ENCODE data around the gene TSTD2.

TSTD2 gene

GRCh38 chr9:97632985-97633858, at the start of gene TSTD2, which contains the start of gene NCBP1:
Gene TSTD2 (minus strand): TSS chr9:97633368. CDS start chr9:97627562, 5,806 bp downstream.
Gene NCBP1 (plus strand): TSS chr9:97633821. CDS start chr9:97633882, 61 bp downstream.
- DNase-seq: peak; percentile 96

GRCh38 chr9:97682242-97682641, 49.1 kb upstream of the TSTD2 start:
- DNase-seq: no peak

GRCh38 chr9:97675655-97676054, 42.5 kb upstream of the TSTD2 start:
- DNase-seq: no peak

GRCh38 chr9:97673922-97674321, 40.8 kb upstream of the TSTD2 start:
- DNase-seq: no peak

- DNase-seq: no peak
Measured at GRCh38 chr9:97672403-97672802, 39.2 kb upstream of the TSTD2 start.

- DNase-seq: no peak
Measured at GRCh38 chr9:97670586-97670985, 37.4 kb upstream of the TSTD2 start.

GRCh38 chr9:97668485-97668884, 35.3 kb upstream of the TSTD2 start:
- no peak for DNase-seq

- no peak for DNase-seq
Measured at GRCh38 chr9:97666907-97667686, 33.9 kb upstream of the TSTD2 start.

DNA sequence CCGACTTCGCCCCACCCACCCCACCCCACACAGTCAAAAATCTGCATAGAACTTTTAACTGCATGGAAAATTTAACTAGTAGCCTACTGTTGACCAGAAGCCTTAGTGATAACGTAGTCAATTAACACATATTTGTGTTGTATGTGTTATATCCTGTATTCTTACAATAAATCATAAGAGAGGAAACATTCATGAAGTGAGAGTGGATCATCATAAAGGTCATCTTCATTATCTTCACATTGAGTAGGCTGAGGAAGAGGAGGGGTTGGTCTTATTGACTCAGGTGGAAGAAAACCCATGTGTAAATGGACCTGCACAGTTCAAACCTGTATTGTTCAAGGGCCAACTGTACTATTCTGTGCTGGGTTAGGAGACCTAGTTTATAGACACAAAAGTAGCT, 32.6 kb upstream of the TSTD2 start:
- DNase-seq: no peak

- no peak for DNase-seq
Measured at GRCh38 chr9:97660847-97661246, 27.7 kb upstream of the TSTD2 start.

DNA sequence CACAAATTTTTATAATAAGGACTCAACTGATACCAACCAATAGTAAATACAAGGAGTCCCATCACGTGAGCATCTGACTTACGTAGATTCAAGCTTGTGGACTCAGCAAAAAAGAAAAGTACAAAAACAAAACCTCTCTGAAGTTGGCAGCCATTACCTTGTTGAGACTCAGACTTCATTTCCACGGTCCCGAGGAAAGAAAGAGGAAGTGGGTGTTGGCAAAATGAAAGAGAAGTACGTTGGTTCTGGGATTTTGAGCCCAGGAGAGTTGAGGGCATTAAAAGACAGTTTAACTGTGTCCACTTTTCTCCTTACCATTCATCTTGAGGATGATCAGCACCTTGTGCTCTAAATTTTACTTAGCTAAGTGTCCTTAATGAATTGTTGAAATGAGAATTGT, 27.2 kb upstream of the TSTD2 start:
- no peak for DNase-seq

GRCh38 chr9:97659771-97660170, 26.6 kb upstream of the TSTD2 start:
- no peak for DNase-seq

- DNase-seq: no peak
Measured at GRCh38 chr9:97658707-97659106, 25.5 kb upstream of the TSTD2 start.

- DNase-seq: no peak
Measured at GRCh38 chr9:97651646-97652045, 18.5 kb upstream of the TSTD2 start.

DNA sequence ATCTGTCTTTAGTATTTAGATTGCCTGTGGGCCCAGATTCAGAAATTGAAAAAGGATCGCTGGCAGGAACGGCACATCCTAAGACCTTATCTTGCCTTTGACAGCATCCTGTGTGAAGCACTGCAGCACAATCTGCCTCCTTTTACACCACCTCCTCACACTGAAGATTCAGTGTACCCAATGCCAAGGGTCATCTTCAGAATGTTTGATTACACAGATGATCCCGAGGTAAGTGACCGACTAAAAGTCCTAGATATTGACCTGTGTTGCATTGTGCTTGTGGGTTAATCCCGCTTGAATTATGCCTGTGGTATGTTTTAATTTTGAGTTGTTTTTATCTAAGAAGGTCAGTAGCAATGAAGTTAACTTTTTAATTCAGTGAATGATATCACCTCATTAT, 14.8 kb upstream of the TSTD2 start:
- no peak for DNase-seq

- DNase-seq: no peak
Measured at GRCh38 chr9:97645720-97646119, 12.6 kb upstream of the TSTD2 start.

DNA sequence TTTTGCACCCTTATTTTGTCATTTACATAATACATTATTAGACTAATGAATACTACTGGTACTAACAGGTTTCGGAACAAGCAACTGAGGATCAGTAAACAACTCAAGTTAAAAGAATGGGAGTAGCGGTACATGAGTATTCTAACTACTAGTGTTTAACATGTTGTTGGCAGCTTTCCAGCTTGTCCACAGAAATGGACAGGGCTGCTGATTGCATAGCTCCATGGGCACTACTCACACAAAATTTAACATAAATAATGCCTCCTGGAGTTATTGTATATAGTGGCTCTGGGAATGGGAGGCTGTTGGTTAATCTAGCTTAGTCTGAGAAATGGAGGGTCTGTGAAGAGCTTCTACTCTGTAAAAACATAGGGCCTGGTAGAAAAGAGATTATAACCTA, 7.2 kb upstream of the TSTD2 start:
- no peak for DNase-seq

DNA sequence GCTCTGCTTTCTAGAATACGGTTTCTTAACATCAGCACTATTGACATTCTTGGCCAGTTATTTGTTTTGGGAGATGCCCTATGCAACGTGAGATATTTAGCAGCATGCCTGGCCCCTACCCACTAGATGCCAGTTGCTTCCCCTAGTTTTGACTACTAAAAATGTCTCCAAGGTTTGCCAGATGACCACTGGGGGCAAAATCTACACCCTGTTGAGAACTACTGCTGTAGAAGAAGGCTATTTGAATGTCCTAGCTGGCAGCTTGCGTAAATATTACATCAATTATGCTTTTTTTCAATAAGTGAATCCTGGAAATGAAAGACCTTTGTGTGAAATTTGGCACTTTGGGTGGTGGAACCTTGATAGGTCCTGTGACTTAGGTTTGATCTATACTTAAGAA, 5.5 kb upstream of the TSTD2 start:
- DNase-seq: no peak

DNA sequence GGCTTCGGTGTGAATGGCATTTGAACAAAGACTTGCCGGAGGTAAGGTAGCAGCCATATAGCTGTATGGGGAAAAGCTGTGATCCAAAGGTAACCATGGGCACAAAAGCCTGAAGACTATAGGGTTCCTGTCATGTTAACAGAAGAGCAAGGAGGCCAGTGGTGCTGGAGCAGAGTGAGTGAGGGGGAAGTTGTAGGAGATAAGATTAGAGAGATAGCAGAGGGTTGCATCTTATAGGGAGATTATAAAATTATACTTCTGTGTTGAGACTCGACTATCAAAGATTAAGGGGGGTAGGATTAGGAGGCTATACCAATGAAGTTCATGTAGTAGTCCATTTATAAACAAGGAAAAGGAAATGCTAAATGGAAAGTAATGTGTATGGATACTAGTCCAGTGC, 3.7 kb upstream of the TSTD2 start:
- DNase-seq: no peak

DNA sequence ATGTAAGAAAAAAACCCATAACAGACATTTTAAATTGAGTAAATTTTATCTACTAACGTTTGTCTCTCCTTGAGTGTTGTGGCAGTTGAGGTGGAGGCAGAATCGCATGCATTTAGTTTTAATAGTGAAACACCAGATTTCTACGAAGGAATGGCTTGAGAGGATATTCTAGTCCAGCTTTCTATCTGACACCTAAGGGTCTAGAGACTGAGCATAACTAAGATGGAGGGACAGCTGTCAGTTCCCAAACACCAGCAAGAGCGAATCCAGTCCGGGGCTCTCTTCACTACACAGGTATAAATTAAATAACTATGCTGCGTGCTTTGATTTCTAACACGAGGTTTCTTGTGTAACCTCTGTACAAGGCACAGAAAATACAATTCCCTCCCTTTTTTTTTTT, 1.9 kb upstream of the TSTD2 start:
- DNase-seq: no peak

DNA sequence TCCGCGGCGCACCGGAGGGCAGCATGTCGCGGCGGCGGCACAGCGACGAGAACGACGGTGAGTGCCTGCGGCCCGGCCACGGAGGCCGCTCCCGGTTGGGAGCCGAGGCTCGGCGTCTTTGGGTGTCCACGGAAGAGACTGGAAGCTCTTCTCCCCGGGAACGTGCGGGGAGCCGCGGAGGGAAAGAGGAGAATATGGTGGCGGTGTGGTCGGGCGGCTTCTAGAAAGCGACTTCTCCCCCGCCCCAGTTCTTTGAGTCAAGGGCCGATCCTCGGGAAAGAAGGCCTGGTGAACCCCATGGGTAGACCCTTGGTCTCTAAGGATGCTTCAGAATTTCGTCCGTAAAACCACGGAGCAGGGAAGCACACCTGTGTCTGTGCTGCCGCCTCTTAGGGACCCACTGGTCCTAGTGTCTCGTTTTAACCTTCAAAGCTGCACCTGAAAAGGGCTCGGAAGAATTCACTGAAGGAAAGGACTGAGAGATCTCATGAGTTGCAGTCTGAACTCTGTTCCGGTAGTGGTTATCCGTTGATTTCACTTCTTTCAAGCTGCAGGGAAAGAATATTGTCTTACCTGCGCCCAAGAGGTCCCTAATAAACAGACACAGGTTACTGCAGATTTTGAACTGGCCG, 807 bp upstream of the TSTD2 start:
- no peak for DNase-seq

- DNase-seq: peak; percentile 51
Measured at GRCh38 chr9:97632248-97632984, 752 bp downstream of the TSTD2 start.

GRCh38 chr9:97630591-97630990, 2.6 kb downstream of the TSTD2 start:
- no peak for DNase-seq
